H9 (cell line): Measurements from ENCODE around the gene MAPK8IP2. TPM values are rescaled to one million over a fixed set of nuclear protein-coding genes. Genes with fewer than 3 reads are reported as not detected.

Experiments
- DNase-seq: peaks from one replicate; pipeline ENCODE4 v3.0.0-alpha.2; 2017
- H2AFZ ChIP-seq: one replicate; pipeline ENCODE4 v1.6.1; 2013; ENCODE audit warnings: mild to moderate bottlenecking, low read length, control low read depth, moderate library complexity
- H2AK5ac ChIP-seq: 2 replicates; pipeline ENCODE4 v1.6.1; 2013; ENCODE audit warnings: low read length, control low read depth, mixed read lengths; ENCODE audit not compliant: insufficient read length
- H2BK120ac ChIP-seq: one replicate; pipeline ENCODE4 v1.6.1; 2013; ENCODE audit warnings: low read depth, mild to moderate bottlenecking, low read length, control low read depth, inconsistent platforms; ENCODE audit not compliant: poor library complexity, severe bottlenecking
- H2BK12ac ChIP-seq: 2 replicates; pipeline ENCODE4 v1.6.1; 2013; ENCODE audit warnings: low read length, control low read depth, mixed read lengths, low read depth; ENCODE audit not compliant: insufficient read length
- H2BK15ac ChIP-seq: 2 replicates; pipeline ENCODE4 v1.6.1; 2013; ENCODE audit warnings: low read depth, low read length, control low read depth
- H2BK20ac ChIP-seq: one replicate; pipeline ENCODE4 v1.6.1; 2013; ENCODE audit warnings: low read depth, mild to moderate bottlenecking, low read length, control low read depth, inconsistent platforms; ENCODE audit not compliant: poor library complexity, severe bottlenecking
- H2BK5ac ChIP-seq: 2 replicates; pipeline ENCODE4 v1.6.1; 2013; ENCODE audit warnings: low read length, control low read depth, mixed read lengths; ENCODE audit not compliant: insufficient read length
- H3K14ac ChIP-seq: 2 replicates; pipeline ENCODE4 v1.6.1; 2013; ENCODE audit warnings: low read length, control low read depth; ENCODE audit not compliant: insufficient read depth
- H3K18ac ChIP-seq: 2 replicates; pipeline ENCODE4 v1.6.1; 2013; ENCODE audit warnings: low read depth, mild to moderate bottlenecking, mixed read lengths, low read length, control low read depth; ENCODE audit not compliant: insufficient read length
- H3K23ac ChIP-seq: 2 replicates; pipeline ENCODE4 v1.6.1; 2013; ENCODE audit warnings: low read length, control low read depth, mixed read lengths, low read depth; ENCODE audit not compliant: insufficient read length
- H3K23me2 ChIP-seq: 2 replicates; pipeline ENCODE4 v1.6.1; 2013; ENCODE audit warnings: low read depth, mild to moderate bottlenecking, mixed read lengths, low read length, control low read depth; ENCODE audit not compliant: insufficient read length, poor library complexity, severe bottlenecking
- H3K27ac ChIP-seq: 2 replicates; pipeline ENCODE4 v1.5.1; 2013; ENCODE audit warnings: low read length, control low read depth, mixed read lengths, low read depth; ENCODE audit not compliant: insufficient read length
- H3K27me3 ChIP-seq: 2 replicates; pipeline ENCODE4 v1.6.1; 2013; ENCODE audit warnings: low read length, control low read depth, inconsistent platforms; ENCODE audit not compliant: insufficient read depth
- H3K4ac ChIP-seq: 2 replicates; pipeline ENCODE4 v1.6.1; 2013; ENCODE audit warnings: low read depth, mild to moderate bottlenecking, control low read depth, inconsistent platforms, low read length, moderate library complexity
- H3K4me1 ChIP-seq: 2 replicates; pipeline ENCODE4 v1.6.1; 2013; ENCODE audit warnings: low read length, control low read depth, inconsistent platforms; ENCODE audit not compliant: insufficient read depth
- H3K4me2 ChIP-seq: 2 replicates; pipeline ENCODE4 v1.6.1; 2013; ENCODE audit warnings: low read length, control low read depth, mixed read lengths; ENCODE audit not compliant: insufficient read length, insufficient read depth
- H3K56ac ChIP-seq: 2 replicates; pipeline ENCODE4 v1.6.1; 2013; ENCODE audit warnings: low read depth, mild to moderate bottlenecking, mixed read lengths, low read length, control low read depth; ENCODE audit not compliant: insufficient read length
- H3K79me1 ChIP-seq: 2 replicates; pipeline ENCODE4 v1.6.1; 2013; ENCODE audit warnings: low read depth, mild to moderate bottlenecking, moderate library complexity, low read length, control low read depth, inconsistent platforms; ENCODE audit not compliant: insufficient read depth, poor library complexity, severe bottlenecking
- H3K79me2 ChIP-seq: 2 replicates; pipeline ENCODE4 v1.6.1; 2013; ENCODE audit warnings: low read length, control low read depth, inconsistent platforms; ENCODE audit not compliant: insufficient read depth
- H3K9ac ChIP-seq: 2 replicates; pipeline ENCODE4 v1.6.1; 2013; ENCODE audit warnings: low read length, control low read depth, mixed read lengths; ENCODE audit not compliant: insufficient read length; ENCODE audit errors: extremely low read depth
- H3K9me3 ChIP-seq: one replicate; pipeline ENCODE4 v1.6.1; 2013; ENCODE audit warnings: low read depth, low read length, inconsistent platforms; ENCODE audit not compliant: control insufficient read depth
- H3T11ph ChIP-seq: one replicate; pipeline ENCODE4 v1.6.1; 2013; ENCODE audit warnings: mild to moderate bottlenecking, low read length, control low read depth, inconsistent platforms
- H4K20me1 ChIP-seq: one replicate; pipeline ENCODE4 v1.6.1; 2013; ENCODE audit not compliant: control insufficient read depth, insufficient read length, insufficient read depth
- H4K5ac ChIP-seq: 2 replicates; pipeline ENCODE4 v1.6.1; 2013; ENCODE audit warnings: low read depth, mild to moderate bottlenecking, mixed read lengths, low read length, control low read depth; ENCODE audit not compliant: insufficient read length
- H4K8ac ChIP-seq: replicated peaks from 2 replicates; pipeline ENCODE4 v1.6.1; 2013; ENCODE audit warnings: low read length, control low read depth, mixed read lengths, low read depth; ENCODE audit not compliant: insufficient read length
- H4K91ac ChIP-seq: 2 replicates; pipeline ENCODE4 v1.6.1; 2013; ENCODE audit warnings: low read depth, mild to moderate bottlenecking, moderate library complexity, mixed read lengths, low read length, control low read depth; ENCODE audit not compliant: insufficient read length
- H3K27ac Mint-ChIP-seq, 3 experiments: 2 replicates in 2 of 3; 3 replicates in 1 of 3; pipeline ENCODE4 v1.8.0; 2020 to 2021; ENCODE audit warnings: mixed read lengths in 3 of 3, mild to moderate bottlenecking in 1 of 3, moderate library complexity in 1 of 3
- H3K27me3 Mint-ChIP-seq: 2 replicates; pipeline ENCODE4 v1.8.0; 2021; ENCODE audit warnings: low read depth, mild to moderate bottlenecking, moderate library complexity, mixed read lengths
- H3K36me3 Mint-ChIP-seq, 3 experiments: 2 replicates in 2 of 3; 3 replicates in 1 of 3; pipeline ENCODE4 v1.8.0; 2020 to 2021; ENCODE audit warnings: low read depth in 3 of 3, mixed read lengths in 3 of 3; ENCODE audit not compliant: insufficient read depth in 1 of 3
- H3K4me1 Mint-ChIP-seq, 2 experiments: 2 replicates each; pipeline ENCODE4 v1.8.0; 2020; ENCODE audit warnings: mixed read lengths in 2 of 2
- H3K4me3 Mint-ChIP-seq, 2 experiments: 2 replicates in 1 of 2; 3 replicates in 1 of 2; pipeline ENCODE4 v1.8.0; 2020 to 2021; ENCODE audit warnings: mild to moderate bottlenecking in 2 of 2, mixed read lengths in 2 of 2, moderate library complexity in 1 of 2
- H3K9me3 Mint-ChIP-seq, 2 experiments: 2 replicates in 1 of 2; 3 replicates in 1 of 2; pipeline ENCODE4 v1.8.0; 2020; ENCODE audit warnings: mild to moderate bottlenecking in 2 of 2, mixed read lengths in 2 of 2, moderate library complexity in 1 of 2
- WGBS: extraction: QIAGEN DNeasy Blood & Tissue Kit; methylation state at CpG from one replicate; pipeline ENCODE4 v1.1.7; 2013; ENCODE audit warnings: missing lambda C conversion rate, low lambda C conversion rate, mixed read lengths; ENCODE audit not compliant: insufficient read length; ENCODE audit errors: extremely low coverage; 5-methylcytosine and 5-hydroxymethylcytosine counted together
- total RNA-seq: library from RNA; stranded (reverse); gene quantifications from 2 replicates; pipeline ENCODE4 v1.2.1, GENCODE V29; 2021
- TF ChIP-seq, protein P1 (sequence below): fragments of 200-600 bp; sonication (generic); conservative IDR thresholded peaks from 3 replicates; pipeline ENCODE4 v1.8.0; 2021; ENCODE audit warnings: antibody characterized with exemption, mild to moderate bottlenecking

MAPK8IP2 gene
- total RNA-seq, 1 experiment from 2014 or later, result 5.7 TPM

DNA sequence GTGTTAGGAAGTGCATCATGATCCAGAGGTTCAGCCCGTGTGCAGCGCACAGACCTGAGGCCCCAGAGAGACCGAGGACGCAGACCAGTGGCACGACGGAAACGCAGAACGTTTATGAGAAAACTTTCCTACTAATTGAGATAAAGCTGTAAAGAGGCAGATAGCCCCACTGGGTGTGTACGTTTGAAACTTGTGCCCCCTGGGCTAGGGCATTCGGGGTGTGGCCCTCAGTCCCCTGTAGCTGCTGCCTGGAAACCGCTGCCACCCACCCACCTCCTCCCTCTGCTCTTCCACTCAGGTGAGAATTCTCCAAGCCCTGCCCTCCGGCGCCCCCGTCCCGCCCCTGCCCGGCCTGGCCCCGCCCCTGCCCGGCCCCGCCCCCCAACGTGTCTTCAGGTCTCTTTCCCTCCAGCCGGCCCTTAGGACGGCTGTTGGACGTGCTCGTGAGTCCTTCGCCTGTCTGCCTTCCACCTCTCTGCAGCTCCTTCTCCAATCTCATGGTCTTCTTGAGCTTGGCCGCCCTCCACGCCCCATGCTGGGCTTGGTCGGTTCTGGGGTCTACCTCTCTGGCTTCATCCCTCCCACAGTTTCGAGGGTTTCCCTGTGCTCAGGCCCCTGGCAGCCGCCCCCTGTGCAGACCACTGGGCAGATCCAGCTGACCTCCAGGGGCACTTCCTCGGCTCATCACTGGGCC is 12.1 kb downstream of the MAPK8IP2 start:
- Histone ChIP-seq H2BK20ac (no peak overlapping the region), H4K20me1 (no peaks in the 10 kb centered on the region), H3K4ac (no peak overlapping the region), H3K23ac (no peak overlapping the region), H2AFZ (no peak overlapping the region), H3K9ac (no peak overlapping the region), H4K5ac (no peak overlapping the region), H3K27ac (no peak overlapping the region), H3K23me2 (peaks cover 5% of the 10 kb centered on the region), H2BK120ac (no peak overlapping the region), H3K27me3 (no peaks in the 10 kb centered on the region), H3K79me2 (no peaks in the 10 kb centered on the region), H3K9me3 (no peaks in the 10 kb centered on the region), H4K8ac (no peak overlapping the region), H2BK5ac (no peak overlapping the region), H3T11ph (no peak overlapping the region), H3K18ac (no peak overlapping the region), H2BK15ac (no peak overlapping the region; the same call in 1 of the 2 replicates), H3K4me1 (peaks cover 3% of the 10 kb centered on the region; the same call in 1 of the 2 replicates), H2AK5ac (no peak overlapping the region), H3K14ac (no peak overlapping the region), H2BK12ac (no peak overlapping the region), H3K79me1 (no peaks in the 10 kb centered on the region), H3K4me2 (no peak overlapping the region), H3K56ac (no peak overlapping the region), H4K91ac (no peak overlapping the region)
- TF ChIP-seq, protein P1, sequence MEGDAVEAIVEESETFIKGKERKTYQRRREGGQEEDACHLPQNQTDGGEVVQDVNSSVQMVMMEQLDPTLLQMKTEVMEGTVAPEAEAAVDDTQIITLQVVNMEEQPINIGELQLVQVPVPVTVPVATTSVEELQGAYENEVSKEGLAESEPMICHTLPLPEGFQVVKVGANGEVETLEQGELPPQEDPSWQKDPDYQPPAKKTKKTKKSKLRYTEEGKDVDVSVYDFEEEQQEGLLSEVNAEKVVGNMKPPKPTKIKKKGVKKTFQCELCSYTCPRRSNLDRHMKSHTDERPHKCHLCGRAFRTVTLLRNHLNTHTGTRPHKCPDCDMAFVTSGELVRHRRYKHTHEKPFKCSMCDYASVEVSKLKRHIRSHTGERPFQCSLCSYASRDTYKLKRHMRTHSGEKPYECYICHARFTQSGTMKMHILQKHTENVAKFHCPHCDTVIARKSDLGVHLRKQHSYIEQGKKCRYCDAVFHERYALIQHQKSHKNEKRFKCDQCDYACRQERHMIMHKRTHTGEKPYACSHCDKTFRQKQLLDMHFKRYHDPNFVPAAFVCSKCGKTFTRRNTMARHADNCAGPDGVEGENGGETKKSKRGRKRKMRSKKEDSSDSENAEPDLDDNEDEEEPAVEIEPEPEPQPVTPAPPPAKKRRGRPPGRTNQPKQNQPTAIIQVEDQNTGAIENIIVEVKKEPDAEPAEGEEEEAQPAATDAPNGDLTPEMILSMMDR, result no peak
- peaks cover 0 to 3% of the 10 kb centered on the region in 2 experiments; a peak in 1 of 5 replicates for H3K9me3 Mint-ChIP-seq
- H3K4me1 Mint-ChIP-seq, result peaks cover 10 to 16% of the 10 kb centered on the region in 2 experiments
- peaks cover 35% of the 10 kb centered on the region for H3K27me3 Mint-ChIP-seq
- no peak overlapping the region for H3K27ac Mint-ChIP-seq
- peak overlapping the region in 1 of 2 experiments; percentile 50; a peak in 1 of 5 replicates for H3K4me3 Mint-ChIP-seq
- DNase-seq, result peak; percentile 84
- WGBS, result no CpG with 5 or more reads among the region's 31 CpGs
- H3K36me3 Mint-ChIP-seq, result no peaks in the 10 kb centered on the region; a peak in 2 of 7 replicates
